22Rv1 (cell line): ENCODE results near the gene TRPV4.

ENCODE experiments used
- CTCF ChIP-seq: fragments of 450-650 bp; IDR thresholded peaks from 2 replicates; pipeline ENCODE4 v1.5.1; 2017; ENCODE audit warnings: mild to moderate bottlenecking
- ZFX ChIP-seq: fragments of 450-650 bp; IDR thresholded peaks from 2 replicates; pipeline ENCODE4 v1.6.1; 2017; ENCODE audit warnings: antibody characterized with exemption, borderline replicate concordance

DNA sequence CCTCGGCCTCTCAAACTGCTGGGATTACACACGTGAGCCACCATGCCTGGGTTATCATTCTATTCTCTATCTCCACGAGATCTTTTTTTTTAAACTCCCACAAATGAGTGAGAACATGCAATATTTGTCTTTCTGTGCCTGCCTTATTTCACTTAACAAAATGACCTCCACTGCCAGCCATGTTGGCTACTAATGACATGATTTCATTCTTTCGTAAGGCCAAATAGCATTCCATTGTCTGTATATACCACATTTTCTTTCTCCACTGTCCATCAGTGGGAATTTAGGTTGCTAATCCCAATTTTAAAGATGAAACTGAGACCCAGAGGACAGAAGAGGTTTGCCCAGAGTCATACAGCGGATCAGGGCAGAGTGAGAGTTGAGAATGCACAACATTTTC, 10.9 kb upstream of the TRPV4 start:
- no peak for TF ChIP-seq CTCF
- no peak for TF ChIP-seq ZFX
